Fibroblast of skin of left quadriceps (primary cell): ENCODE data around the gene ZNF417.
A peak's percentile ranks its signal among the peaks of the same experiment; 100 is the strongest.
"Not testable (repeated sequence)": the region's sequence is repeated elsewhere in the genome, so short reads cannot be mapped to it uniquely, and the experiment has no call there.

ENCODE experiments used
- DNase-seq, 2 experiments: peaks; one replicate each; pipeline ENCODE4 v3.0.0-alpha.2; 2013; ENCODE audit warnings: low read depth in 2 of 2

The ZNF417 gene

GRCh38 chr19:57916168-57916995 lies at the start of gene ZNF417:
Gene ZNF417 (minus strand): TSS chr19:57916592. CDS start chr19:57916411, 181 bp downstream.
- peak; percentile 88 to 89 for DNase-seq

- DNase-seq: no peak
Observed at GRCh38 chr19:57964761-57965160, 48.4 kb upstream of the ZNF417 start.

DNA sequence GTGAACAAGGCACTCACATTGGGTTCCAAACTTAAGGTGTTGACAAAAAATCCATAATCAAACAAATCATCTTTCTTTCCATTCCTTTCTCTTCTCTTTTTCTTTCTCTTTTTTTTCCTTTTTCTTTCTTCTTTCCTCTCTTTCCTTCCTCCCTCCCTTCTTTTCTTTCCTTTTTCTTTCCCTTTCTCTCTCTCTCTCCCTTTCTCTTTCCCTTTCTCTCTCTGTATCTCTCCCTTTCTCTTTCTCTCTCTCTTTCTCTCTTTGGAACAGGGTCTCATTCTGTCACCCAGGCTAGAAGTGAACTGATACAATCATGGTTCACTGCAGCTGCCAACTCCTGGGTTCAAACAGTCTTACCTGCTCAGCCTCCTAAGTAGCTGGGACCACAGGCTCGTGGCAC lies 45.4 kb upstream of the ZNF417 start:
- DNase-seq: no peak

- no peak for DNase-seq
Observed at GRCh38 chr19:57954996-57955395, 38.6 kb upstream of the ZNF417 start.

GRCh38 chr19:57949702-57950101 lies 33.3 kb upstream of the ZNF417 start:
- DNase-seq: no peak

- DNase-seq: no peak
Observed at GRCh38 chr19:57949296-57949695, 32.9 kb upstream of the ZNF417 start.

DNA sequence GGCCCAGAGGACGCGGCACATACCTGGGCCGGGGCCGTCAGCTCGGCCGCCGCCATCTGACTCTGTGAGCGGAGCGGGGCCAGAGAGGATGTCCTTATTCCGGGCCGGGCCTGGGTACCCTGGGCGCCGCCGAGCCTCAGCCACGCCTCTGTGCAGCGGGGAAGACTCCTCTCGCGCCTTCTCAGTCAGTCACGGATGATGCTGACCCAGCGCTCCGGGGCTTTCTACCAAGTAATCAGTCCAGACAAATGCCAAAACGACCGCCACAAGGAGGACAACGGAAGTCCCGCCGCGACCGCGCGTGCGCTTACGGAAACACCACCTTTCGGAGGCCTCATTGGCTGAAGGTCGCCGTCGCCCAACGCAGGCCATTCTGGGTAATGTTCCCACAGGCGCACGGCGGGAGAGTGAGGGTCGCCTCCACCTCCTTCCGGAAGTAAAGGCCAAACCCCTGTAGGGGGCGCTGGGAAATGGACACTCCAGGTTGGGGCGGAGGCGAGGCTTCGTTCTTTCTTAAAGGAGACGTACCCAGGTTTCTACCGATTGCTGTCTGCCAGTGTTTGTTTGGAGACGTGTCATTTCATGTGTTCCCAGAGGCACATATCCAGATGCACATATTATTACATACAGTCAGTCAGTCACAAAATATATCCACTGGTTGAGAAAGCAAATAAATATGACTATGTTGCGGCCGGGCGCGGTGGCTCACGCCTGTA lies 31.2 kb upstream of the ZNF417 start, which contains the start of gene ZNF256:
ZNF256 (minus strand) TSS at position 288 of the 716 bp plus-strand sequence; CDS start at position 56, 232 bp downstream.
- DNase-seq: peak; percentile 85 to 86

DNA sequence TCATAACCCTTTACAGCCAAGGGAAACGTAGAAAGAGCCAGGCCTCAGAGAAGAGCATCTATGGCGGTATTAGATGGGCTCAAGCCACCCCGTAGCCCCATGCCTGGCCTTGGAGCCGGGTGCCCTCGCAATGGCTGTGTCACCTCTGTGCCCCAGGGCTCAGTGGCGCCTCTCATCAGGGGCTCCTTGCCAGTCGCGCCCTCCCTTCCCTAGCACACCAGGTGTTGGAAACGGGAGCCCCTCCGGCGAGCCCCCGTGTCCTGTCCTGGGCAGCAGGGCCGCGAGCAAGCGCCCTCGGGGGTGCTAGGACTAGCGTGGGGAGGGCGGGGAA lies 30.7 kb upstream of the ZNF417 start:
- DNase-seq: no peak

- no peak for DNase-seq
Observed at GRCh38 chr19:57946316-57946715, 29.9 kb upstream of the ZNF417 start.

DNA sequence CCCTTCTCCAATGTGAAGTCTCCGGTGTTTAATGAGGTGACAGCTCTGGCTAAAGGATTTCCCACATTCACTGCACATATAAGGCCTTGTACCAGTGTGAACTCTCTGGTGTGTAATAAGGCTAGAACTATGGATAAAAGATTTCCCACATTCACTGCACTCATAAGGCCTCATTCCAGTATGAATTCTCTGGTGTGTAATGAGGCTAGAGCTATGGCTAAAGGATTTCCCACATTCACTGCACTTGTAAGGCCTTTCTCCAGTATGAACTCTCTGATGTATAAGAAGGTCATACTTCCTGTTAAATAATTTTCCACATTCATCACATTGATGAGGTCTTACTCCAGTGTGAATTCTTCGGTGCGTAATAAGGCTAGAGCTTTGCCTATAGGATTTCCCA lies 25.2 kb upstream of the ZNF417 start:
- no peak for DNase-seq

- DNase-seq: no peak
Observed at GRCh38 chr19:57935731-57936130, 19.3 kb upstream of the ZNF417 start.

DNA sequence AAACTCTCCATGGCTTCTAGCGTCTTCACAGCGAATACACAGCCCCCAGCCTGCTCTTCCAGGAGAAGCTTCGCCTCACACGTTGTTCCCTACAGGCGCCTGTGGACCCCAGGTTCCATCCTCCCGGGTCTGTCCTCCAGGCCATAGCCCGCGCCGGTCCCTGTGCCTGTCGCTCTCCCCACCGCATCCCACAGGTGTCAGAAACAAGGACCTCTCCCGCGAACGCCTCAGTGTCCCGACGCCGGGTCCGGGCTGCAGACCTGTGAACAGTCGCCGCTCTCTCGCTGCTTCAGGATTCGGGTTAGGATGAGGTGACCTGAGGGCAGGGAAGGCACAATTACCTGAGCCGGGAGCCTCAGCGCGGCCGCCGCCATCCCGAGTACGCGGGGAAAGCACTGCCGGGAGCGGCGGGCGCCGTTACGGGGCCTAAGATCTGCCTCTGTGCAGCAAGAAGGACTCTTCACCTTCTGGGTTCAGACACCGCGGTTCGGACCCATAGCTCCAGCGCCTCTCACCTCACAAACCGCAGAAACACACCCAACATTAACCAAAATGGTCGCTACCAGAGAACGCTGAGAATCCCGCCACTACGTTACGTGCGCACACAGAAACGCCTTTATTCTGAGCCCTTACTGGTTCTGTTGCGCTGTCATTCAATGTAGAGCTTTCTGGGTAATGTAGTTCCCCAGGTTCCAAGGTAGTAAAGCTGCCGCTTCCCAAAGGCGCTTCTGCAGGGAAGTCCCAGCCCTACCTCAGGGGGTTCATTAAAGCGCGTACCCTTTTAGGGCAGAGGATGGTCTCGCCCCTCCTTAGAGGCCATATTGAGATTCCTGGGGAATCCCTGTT lies 18.7 kb upstream of the ZNF417 start, which contains the start of gene ZNF418:
ZNF418 (minus strand) TSS at position 583 of the 846 bp plus-strand sequence. CDS start 1,580 bp downstream, outside the sequence.
- peak; percentile 62 to 67 for DNase-seq

DNA sequence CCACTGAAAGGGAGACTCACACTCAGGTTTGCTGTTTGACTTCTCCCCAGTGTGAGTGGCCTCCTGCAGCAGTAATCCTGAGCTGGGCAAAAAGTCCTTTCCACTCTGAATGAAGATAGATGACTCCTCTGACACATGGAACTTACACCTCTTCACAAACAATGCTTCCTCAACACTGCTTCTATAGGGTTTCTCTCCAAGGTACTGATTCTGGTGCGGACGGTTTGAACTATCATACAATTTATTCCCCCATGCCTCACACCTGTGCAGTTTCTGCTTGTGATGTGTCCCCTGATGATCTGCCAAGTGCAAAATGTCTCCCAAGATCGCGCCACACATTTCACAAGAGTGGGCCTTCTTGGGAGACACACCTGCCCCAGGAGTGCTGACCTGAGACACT lies 11.2 kb upstream of the ZNF417 start:
- no peak for DNase-seq

DNA sequence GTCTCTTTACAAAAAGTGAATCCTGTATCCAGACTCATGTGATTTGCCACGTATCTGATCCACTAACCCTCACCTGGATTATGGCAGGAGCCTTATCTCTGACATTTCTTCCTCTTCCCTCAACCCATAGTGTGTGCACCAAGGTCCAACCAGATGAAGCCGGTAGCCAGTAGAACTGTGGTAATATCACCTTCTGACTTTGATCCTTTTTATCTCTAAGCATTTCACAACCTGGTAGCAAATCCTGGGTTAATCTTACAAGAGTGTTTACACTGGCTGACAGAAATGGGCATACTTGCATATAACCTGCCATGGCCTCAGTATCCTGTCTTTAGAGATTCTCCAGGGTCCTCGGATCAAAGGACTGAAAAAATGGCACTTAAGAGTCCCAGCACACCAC lies 1.9 kb downstream of the ZNF417 start:
- DNase-seq: no peak

DNA sequence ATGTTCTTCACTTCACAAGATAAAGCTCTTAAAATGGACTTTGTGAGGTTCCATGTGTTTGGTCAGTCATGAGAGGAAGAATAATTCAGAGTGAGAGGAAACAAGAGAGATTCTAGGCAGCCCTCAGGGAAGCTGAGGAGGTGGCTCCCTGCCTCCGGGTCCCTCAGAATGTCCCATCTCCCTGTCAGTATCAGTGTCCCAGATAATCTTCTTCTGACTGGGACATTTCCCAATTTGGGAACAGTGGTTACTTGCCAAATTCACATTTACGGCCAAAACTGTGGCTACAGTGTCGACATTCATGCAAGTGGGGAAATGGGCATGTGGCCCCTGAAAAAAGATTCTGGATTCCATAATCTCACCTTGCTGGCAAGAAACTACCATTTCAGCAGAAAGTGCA lies 9.0 kb downstream of the ZNF417 start:
- no peak for DNase-seq

- no peak for DNase-seq
Observed at GRCh38 chr19:57905258-57905657, 11.1 kb downstream of the ZNF417 start.

DNA sequence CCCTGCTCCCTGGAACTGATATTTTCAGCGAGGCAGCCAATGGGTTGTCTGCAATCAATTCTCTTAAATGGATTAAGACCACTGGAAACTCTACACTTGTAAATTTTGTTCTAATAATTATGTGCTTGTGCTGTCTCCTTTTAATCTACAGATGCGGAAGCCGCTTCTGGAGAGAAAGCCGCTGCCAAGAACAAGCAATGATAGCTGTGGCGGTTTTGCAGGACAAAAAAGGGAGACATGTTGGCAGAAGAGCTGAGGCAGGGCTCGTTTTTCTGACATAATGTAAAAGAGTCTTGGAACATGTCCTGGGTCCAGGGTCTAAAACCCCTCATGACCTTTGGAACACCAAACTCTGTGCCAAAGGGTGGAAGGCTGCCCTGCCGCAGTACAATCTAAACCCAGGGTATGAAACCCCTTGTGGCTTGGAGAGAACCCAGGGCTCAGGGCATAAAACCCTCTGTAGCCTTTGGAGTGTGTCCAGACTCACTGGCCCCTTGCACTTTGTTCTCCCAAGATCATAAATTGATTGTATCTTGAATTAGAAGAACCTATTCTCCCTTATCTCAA lies 12.7 kb downstream of the ZNF417 start:
- no peak for DNase-seq

- no peak for DNase-seq
Observed at GRCh38 chr19:57900311-57900710, 16.1 kb downstream of the ZNF417 start.

GRCh38 chr19:57890706-57891105 lies 25.7 kb downstream of the ZNF417 start:
- DNase-seq: not testable (repeated sequence)

GRCh38 chr19:57888560-57889231 lies 27.7 kb downstream of the ZNF417 start, which contains the start of gene ZNF814:
Gene ZNF814 (minus strand): TSS chr19:57889037. CDS start chr19:57888802, 235 bp downstream.
- DNase-seq: peak; percentile 59

GRCh38 chr19:57888107-57888559 lies 28.3 kb downstream of the ZNF417 start:
- DNase-seq: no peak
